ENCODE data around the gene AKAP12. TPM values are rescaled to one million over a fixed set of nuclear protein-coding genes. Genes with fewer than 3 reads are reported as not detected.

AKAP12 gene
- total and polyA plus RNA-seq, 2 donors (not counting 1 experiment from before 2014, with no cell fraction given) = 0.04 to 0.22 TPM

- no peaks in the 10 kb centered on the region for H3K4me1 Mint-ChIP-seq
- ATAC-seq (ENCODE audit: low read depth) = no peak
- Histone ChIP-seq H3K27me3 (replicated peaks in 1 of 4; ENCODE audit: control extremely low read depth in 1 of 4, control insufficient read depth in 3 of 4, insufficient read depth in 4 of 4, low read length in 3 of 4) (no peaks in the 10 kb centered on the region), H3K4me3 (ENCODE audit: control extremely low read depth in 1 of 5, extremely low read depth in 1 of 5, insufficient read depth in 1 of 5, low read depth in 2 of 5, low read length in 4 of 5) (no peak overlapping the region), H3K36me3 (replicated peaks in 1 of 2; ENCODE audit: control extremely low read depth in 1 of 2, control insufficient read depth in 1 of 2, extremely low read depth in 1 of 2, insufficient read depth in 2 of 2, low read length in 1 of 2) (no peaks in the 10 kb centered on the region), H3K9ac (ENCODE audit: low read length) (no peak overlapping the region), H3K79me2 (ENCODE audit: control insufficient read depth, insufficient read depth, low read length) (no peaks in the 10 kb centered on the region), H4K20me1 (ENCODE audit: control insufficient read depth, insufficient read depth, low read length, poor library complexity, severe bottlenecking) (no peaks in the 10 kb centered on the region), H2AFZ (ENCODE audit: insufficient read depth, low read depth, low read length, poor library complexity, severe bottlenecking) (no peak overlapping the region), H3K4me1 (ENCODE audit: control insufficient read depth in 2 of 2, insufficient read depth in 2 of 2, low read length in 2 of 2) (no peaks in the 10 kb centered on the region), H3K27ac (ENCODE audit: low read length in 2 of 2) (no peak overlapping the region), H3K9me3 (ENCODE audit: control extremely low read depth in 1 of 3, control insufficient read depth in 2 of 3, insufficient read depth in 1 of 3, low read length in 2 of 3) (no peaks in the 10 kb centered on the region), H3K4me2 (replicated peaks; ENCODE audit: low read depth, low read length, poor library complexity, severe bottlenecking) (no peak overlapping the region)
- DNase-seq = no peak
- TF ChIP-seq CTCF (IDR thresholded peaks at IDR 0.05) (no peak), EZH2 (IDR thresholded peaks at IDR 0.05; ENCODE audit: borderline replicate concordance, insufficient read depth, low read depth, low read length, poor library complexity, severe bottlenecking) (no peak)
- CTCF ChIA-PET = interaction anchor here (1.3 kb wide), 2 partner anchors 15 to 27 kb away, joined by 3 read pairs; no protein-coding TSS in a partner anchor
- no peak overlapping the region for H3K4me3 Mint-ChIP-seq
- intact Hi-C loops (cut with micrococcal nuclease) = no loop called here
- 98% methylated on average over 18 of the region's 20 CpGs for WGBS (ENCODE audit: insufficient coverage)
- no peaks in the 10 kb centered on the region for H3K9me3 Mint-ChIP-seq (ENCODE audit: insufficient read depth)
- no peak overlapping the region for H3K27ac Mint-ChIP-seq
- POLR2A ChIA-PET = no interaction called here
- H3K27me3 Mint-ChIP-seq = peaks cover 5% of the 10 kb centered on the region
Measured at GRCh38 chr6:151350442-151351145, 110.8 kb downstream of the AKAP12 start.

GRCh38 chr6:151351146-151351700 is 111.5 kb downstream of the AKAP12 start:
- 97% methylated on average over 16 of the region's 18 CpGs for WGBS (ENCODE audit: insufficient coverage)
- no peaks in the 10 kb centered on the region for H3K9me3 ChIP-seq (ENCODE audit: control extremely low read depth in 1 of 3, control insufficient read depth in 2 of 3, insufficient read depth in 1 of 3, low read length in 2 of 3)
- H3K4me2 ChIP-seq (replicated peaks; ENCODE audit: low read depth, low read length, poor library complexity, severe bottlenecking) = no peak overlapping the region
- H3K36me3 ChIP-seq (replicated peaks in 1 of 2; ENCODE audit: control extremely low read depth in 1 of 2, control insufficient read depth in 1 of 2, extremely low read depth in 1 of 2, insufficient read depth in 2 of 2, low read length in 1 of 2) = no peaks in the 10 kb centered on the region
- H3K4me1 ChIP-seq (ENCODE audit: control insufficient read depth in 2 of 2, insufficient read depth in 2 of 2, low read length in 2 of 2) = no peaks in the 10 kb centered on the region
- H2AFZ ChIP-seq (ENCODE audit: insufficient read depth, low read depth, low read length, poor library complexity, severe bottlenecking) = no peak overlapping the region
- intact Hi-C loops (cut with micrococcal nuclease) = no loop called here
- ChIA-PET POLR2A (no interaction called here), CTCF (interaction anchor here (1.3 kb wide), 1 partner anchor 27 kb away, joined by 3 read pairs; no protein-coding TSS in a partner anchor)
- H3K9me3 Mint-ChIP-seq (ENCODE audit: insufficient read depth) = no peaks in the 10 kb centered on the region
- H3K27me3 ChIP-seq (replicated peaks in 1 of 4; ENCODE audit: control extremely low read depth in 1 of 4, control insufficient read depth in 3 of 4, insufficient read depth in 4 of 4, low read length in 3 of 4) = no peaks in the 10 kb centered on the region
- no peak overlapping the region for H3K27ac Mint-ChIP-seq
- H3K4me3 ChIP-seq (ENCODE audit: control extremely low read depth in 1 of 5, extremely low read depth in 1 of 5, insufficient read depth in 1 of 5, low read depth in 2 of 5, low read length in 4 of 5) = no peak overlapping the region
- H3K27me3 Mint-ChIP-seq = peaks cover 2% of the 10 kb centered on the region
- no peaks in the 10 kb centered on the region for H3K4me1 Mint-ChIP-seq
- no peak overlapping the region for H3K27ac ChIP-seq (ENCODE audit: low read length in 2 of 2)
- H3K4me3 Mint-ChIP-seq = no peak overlapping the region
- H3K79me2 ChIP-seq (ENCODE audit: control insufficient read depth, insufficient read depth, low read length) = no peaks in the 10 kb centered on the region
- no peak overlapping the region for H3K9ac ChIP-seq (ENCODE audit: low read length)
- TF ChIP-seq EZH2 (IDR thresholded peaks at IDR 0.05; ENCODE audit: borderline replicate concordance, insufficient read depth, low read depth, low read length, poor library complexity, severe bottlenecking) = no peak
- no peak for TF ChIP-seq CTCF (IDR thresholded peaks at IDR 0.05)
- no peak for DNase-seq
- H4K20me1 ChIP-seq (ENCODE audit: control insufficient read depth, insufficient read depth, low read length, poor library complexity, severe bottlenecking) = no peaks in the 10 kb centered on the region
- ATAC-seq (ENCODE audit: low read depth) = no peak

All from B cell (primary cell).